Left kidney (tissue), 2 donors: Measurements from ENCODE around the gene SLC2A10. TPM values are rescaled to one million over a fixed set of nuclear protein-coding genes. Genes with fewer than 3 reads are reported as not detected.

Experiments used
- DNase-seq: peaks from one replicate; pipeline ENCODE4 v3.0.0-alpha.2; 2013
- polyA plus RNA-seq: library from polyadenylated mRNA; unstranded; fragments of 120-200 nt; gene quantifications from one replicate; pipeline ENCODE4 v1.2.1, GENCODE V29; 2013; ENCODE audit not compliant: insufficient read length

Gene SLC2A10
- polyA plus RNA-seq, 1 donor = 16.6 TPM

DNA sequence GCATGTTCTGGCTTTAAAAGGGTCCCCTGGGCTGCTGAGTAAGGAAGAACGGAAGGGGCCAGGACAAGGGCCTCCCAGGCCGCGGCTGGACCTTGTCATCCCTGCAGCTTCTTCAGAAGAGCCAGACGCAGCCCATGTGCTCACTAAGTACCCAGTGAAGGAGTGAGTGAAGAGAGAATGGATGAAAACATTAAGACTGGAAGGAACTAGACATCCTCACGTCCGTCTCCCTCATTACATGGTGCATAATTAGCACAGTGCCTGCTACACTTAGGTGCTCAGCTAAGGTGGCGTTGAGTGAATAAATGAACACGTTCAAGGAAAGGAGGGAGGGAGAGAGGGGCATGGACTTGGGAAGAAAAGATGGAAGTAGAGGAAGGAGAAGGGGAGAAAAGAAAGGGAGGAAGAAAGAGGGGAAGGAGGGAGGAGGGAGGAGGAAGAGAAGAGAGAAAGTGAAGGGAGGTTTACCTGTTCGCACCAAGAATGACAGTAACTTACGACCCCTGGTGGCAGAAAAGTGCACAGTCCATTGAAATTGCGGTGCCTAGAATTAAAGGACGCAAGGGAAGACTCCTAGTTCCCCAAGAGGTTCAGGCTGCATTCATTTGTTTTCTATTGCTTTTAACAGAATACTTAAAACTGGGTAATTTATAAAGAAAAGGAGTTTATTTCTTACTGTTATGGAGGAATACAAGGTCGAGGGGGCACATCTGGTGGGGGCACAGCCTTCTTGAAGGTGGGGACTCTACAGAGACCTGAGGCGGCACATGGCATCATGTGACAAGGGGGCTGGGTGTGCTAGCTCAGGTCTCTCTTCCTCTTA lies 28.2 kb upstream of the SLC2A10 start:
- DNase-seq = peak; percentile 77

DNA sequence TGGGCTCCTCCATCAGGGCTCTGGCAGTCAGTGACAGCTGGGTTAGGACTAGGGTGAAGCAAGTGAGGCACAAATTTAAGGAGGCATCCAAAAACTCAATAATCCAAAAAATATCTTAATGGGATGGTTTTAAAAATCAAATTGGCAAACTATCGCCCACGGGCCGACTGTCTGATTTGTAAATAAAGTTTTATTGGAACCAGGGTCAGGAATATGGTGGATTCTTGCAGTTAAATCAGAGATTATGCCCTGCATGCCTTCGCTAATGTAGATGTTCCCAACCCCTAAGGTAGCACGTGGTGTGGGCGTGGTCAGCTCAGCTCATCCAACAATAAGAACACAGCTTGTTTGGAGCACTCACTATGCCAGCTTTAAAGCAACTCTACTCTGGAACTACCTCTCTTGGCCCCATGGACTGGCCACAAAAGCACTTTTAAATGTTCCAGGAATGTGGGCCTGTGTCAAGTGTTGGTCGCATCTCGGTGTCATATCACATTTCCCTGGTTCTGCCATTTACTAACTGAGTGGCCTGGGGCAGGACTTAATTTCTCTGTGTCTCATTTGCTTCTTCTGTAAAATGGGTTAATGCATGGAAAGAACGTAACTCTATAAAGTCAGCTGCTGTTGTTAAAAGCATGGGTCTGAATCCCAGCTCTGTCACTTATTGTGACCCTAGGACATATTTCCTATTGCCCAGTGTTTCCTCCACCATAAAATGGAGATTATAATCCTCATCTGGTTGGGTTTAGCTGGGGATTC lies 27.2 kb upstream of the SLC2A10 start:
- no peak for DNase-seq

DNA sequence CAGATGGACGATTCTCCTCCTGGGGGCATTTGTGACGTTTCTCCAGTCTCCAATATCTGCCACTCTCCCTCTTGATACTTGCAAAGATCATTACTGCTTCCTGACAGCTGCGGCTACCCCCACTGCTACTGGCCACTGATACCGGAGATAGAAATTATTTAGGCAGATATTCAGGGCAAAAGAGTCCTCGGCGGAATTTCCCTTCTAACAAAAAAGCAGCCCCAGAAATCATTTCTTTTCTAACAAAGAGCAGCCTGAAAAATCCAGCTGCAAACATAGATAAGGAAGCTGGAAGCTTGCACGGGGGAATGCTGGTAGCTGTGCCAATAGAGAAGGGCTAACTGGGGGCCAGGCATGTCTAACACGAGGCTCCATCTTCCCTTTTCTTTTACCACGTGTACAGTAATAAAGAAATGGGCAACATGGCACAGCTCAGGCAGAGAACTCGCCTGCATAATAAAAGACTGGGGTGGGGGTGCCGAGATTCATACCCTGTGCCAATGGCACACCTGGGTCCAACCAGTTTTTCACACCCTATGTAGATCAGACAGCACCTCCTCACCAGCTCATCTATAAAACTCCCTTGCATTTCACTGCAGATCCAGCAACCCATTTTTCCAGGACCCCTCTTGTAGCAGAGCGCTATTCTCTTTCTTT lies 26.3 kb upstream of the SLC2A10 start:
- no peak for DNase-seq

DNA sequence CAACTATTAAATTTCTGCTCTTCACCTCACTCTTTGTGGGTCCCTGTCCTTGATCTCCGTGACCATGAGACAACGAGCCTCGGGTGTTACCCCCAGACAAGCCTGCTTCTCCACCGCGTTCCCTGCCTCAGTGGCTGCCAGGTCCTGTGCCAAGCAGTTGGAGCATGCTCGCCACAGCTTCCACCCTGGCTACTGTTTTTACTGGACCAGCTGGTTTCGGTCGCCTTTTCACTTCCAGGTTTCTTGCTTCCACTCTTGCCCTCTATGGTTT lies 25.8 kb upstream of the SLC2A10 start:
- DNase-seq = no peak

DNA sequence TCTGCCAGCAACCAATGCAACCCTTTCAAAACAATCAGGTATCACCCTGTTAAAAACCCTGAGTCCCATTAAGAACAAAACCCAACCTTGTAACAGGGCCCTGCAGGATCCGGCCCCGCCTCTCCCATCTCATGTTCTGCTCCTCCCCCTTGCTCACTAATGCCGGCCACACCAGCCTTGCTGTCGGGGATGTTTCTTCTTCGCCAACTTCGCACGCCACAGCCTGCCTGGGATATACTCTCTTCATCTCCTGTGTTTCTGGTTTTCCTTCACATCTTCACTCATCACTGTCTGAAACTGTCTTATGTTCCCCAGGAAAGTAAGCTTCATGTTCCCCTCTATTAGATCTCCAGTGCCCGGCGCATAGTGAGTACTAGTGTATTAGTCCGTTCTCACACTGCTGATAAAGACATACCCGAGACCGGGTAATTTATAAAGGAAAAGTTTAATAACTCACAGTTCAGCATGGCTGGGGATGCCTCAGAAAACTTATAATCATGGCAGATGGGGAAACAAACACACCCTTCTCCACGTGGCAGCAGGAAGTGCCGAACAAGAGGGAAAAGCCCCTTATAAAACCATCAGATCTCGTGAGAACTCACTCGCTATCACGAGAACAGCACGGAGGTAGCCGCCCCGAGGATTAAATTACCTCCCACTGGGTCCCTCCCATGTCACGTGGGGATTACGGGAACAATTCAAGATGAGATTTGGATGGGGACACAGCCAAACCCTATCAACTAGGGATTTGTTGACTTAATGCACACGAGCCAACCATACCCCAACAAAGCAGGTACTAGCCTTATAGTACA lies 25.3 kb upstream of the SLC2A10 start:
- peak; percentile 61 for DNase-seq

DNA sequence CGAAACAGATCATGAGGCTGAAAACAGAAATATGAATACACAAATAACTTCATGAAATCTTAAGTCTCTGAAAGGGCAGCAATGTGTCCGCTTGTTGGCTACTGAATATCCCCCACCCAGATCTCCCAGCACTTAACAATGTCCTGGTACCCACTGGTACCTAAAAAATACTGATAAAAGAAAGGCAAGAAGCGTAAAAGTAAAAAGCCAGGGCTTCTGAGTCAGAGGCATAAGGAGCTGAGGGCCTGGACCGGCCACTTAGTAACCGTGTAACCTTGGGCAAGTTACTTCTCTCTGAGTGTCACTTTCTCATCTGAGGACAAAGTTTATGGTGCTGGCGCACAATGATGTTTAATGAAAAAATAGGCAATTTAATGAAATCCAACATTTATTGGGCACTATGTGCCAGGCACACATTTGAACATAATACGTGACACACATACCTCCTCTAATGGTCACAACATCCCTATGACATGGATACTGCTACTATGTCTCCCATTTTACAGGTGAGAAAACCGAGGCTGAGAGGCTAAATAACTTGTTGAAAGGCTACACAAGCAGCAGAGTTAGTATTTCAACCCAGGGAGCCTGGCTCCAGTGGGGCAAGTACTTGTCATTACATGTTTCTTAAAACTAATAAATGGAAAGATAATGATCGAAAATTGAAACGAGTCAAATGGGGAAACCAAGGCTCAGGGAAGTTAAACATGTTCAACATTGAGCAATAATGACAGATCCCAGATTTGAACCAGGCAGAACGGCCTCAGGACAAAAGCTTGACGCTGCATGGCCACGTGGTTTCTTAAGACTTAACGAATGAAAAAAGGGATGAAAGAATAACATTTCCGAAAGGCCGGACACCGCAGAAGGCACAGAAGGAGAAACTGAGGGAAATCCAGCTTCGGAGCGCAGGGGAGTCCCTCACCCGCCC lies 21.0 kb upstream of the SLC2A10 start:
- no peak for DNase-seq

DNA sequence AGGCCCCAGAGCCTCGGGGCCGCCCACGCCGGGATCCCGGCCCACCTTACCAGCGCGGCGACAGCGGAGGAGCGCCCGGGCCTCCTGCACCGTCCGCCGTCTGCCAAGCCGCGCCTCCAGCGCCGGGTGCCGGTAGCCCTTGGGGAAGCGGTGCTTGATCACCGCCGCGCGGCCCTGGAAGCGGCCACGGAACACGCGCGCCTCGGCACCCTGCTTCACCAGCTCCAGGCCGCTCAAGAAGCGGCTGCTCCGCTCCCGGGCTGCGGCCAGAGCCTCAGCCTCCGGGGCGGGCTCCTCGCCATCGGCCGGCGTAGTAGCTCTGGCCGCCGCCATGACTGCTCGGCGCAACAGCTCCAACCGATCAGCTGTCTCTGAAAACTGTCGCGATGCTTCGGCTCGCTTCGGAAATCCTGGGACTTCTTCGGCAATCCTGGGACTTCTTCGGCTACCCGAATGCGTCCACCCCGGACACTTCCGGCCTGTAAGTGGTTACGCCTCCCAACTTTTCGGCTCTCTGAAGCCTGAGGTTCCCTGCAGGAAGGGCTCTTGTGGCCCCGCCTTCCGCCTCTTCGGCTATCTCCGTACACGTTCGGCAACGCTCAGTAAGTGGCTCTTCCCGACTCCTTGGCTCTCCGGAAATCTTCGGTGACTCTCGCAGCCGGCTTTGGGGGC lies 20.2 kb upstream of the SLC2A10 start, which contains the start of gene TP53RK:
TSS of gene TP53RK (minus strand) at position 363 of the 672 bp plus-strand sequence. CDS start at position 333, 30 bp downstream.
- DNase-seq = peak; percentile 99

DNA sequence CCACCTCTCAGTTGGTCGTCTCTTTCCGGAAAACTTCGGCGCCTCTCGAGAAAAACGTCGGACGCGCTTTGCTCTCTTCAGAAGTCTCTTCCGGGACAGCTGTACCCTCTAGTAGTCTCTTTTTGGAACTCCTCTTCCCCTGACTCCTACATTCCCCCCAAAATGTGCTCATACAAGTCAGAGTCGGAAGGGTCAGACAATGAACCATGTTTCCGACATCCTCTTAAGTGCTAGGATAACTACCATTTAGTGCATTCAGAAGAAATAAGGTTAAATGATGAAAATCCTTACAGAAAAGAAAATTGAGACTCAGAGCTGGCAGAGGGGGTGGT lies 19.7 kb upstream of the SLC2A10 start:
- DNase-seq = no peak

DNA sequence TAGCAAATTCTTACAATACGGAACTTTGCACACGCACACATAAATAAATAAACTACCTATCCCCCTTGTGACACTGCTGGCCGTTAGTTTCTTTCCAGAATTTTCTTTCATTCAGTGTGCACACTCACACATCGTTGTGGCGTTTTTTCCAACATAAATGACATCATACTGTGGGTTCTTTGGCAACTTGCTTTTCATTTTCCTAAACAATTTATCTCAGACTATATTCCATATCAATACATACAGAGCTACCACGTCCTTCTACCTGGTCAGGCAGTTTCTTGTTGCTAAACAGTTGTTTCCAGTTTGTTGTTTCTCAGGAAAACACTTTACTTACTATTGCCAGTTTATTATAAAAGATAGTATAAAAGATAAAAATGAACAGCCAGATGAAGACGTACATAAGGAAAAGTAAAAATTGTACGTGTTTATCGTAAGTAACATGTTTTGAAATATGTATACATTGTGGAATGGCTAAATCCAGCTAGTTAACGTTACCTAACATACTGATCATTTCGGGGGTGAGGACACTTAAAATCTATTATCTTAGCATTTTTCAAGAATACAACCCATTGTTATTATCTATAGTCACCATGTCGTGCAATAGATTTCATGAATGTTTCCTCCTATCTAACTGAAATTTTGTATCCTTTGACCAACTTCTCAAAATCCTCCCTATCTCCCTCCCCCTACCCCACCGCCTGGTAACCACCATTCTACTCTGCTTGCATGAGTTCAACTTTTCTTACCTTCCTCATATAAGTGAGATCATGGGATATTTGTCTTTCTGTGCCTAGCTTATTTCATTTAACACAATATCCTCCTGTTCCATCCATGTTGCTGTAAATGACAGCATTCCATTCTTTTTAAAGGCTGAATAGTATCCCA lies 19.0 kb upstream of the SLC2A10 start:
- DNase-seq = no peak

DNA sequence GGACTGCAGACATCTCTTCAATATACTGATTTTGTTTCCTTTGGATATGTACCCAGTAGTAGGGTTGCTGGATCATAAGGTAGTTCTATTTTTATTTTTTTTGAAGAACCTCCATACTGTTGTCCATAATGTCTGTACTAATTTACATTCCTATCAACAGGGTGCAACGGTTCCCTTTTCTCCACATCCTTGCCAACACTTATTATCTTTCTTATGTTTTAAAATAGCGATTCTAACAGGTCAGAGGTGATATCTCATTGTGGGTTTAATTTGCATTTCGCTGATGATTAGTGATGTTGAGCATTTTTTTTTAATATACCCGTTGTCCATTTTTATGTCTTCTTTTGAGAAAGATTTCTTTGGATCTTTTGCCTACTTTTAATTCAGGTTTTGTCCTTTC lies 18.3 kb upstream of the SLC2A10 start:
- DNase-seq = no peak

DNA sequence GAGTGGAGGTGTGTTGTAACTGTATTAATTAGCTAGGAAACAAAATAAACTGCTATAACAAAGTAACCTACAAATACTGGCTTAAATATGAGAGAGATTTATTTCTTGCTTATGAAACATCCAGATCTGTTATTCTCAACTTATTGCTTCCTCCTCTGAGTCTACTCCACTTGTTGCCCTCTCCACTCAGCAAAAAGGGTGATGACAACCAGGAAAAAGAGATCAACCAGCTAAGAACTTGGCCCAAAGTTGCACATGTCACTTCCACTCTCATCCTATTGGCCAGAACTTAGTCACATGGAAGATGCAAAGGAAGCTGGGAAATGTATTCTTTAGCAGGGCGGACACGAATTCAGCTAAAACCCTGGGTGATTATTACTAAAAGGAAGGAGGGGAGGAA lies 15.0 kb upstream of the SLC2A10 start:
- DNase-seq = no peak

DNA sequence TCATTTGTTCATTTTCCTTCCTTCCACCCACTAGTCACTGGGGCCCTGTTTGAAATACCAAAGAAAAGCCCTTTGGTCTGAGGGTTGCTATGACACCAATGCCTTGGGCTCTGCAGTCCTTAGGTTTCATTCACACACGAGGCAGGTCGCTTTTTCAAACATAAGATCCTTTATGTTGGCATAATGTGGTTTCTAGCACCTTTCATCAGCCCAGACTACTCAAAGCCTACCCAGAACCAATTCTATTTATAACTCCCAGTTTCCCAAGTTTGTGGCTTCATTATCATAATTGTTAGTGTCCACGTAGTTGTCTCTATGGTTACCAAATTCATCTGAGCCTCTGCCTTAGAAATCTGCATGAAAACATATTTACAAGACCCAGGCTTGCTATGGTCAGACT lies 13.6 kb upstream of the SLC2A10 start:
- DNase-seq = no peak

DNA sequence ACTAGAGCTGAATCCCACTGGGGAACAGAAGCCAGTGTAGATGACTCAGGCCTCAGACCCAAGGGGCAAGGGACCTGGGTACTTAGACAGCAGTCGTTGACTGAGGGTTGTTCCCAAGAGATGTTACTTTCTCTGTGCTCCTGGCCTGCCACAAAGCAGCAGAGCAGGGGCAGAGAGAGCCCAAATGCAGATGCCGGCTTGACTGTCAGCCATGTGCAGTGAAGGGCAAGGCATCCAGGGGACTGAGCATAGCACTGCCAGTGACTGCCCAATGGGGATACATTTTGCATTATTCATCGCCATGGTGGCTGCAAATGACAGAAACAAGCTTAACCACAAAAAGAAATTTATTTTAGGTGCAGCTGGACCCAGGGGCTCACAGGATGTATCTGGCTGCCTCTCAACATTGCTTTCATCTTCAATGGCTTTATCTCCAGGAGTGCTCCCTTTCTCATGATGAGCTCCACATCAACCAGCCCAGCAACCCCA lies 12.6 kb upstream of the SLC2A10 start:
- no peak for DNase-seq

DNA sequence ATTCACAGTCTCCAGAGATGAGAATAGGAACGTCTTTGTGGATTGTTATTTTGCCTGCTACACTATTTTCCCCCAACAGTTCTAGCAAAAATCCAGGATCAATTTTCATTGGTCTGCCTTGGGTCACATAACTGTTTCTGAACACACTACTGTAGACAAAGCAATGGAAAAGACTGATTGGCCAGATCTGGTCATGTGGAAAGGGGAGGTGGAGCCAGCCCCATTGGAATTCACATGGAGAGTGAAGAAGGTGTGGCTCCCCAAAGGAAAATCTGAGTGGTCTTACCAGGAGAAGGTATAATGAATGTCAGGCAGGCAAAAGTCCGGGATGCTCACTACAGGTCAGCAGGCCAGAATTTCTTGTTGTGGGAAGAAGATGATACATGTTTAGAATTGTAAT lies 10.7 kb upstream of the SLC2A10 start:
- no peak for DNase-seq

DNA sequence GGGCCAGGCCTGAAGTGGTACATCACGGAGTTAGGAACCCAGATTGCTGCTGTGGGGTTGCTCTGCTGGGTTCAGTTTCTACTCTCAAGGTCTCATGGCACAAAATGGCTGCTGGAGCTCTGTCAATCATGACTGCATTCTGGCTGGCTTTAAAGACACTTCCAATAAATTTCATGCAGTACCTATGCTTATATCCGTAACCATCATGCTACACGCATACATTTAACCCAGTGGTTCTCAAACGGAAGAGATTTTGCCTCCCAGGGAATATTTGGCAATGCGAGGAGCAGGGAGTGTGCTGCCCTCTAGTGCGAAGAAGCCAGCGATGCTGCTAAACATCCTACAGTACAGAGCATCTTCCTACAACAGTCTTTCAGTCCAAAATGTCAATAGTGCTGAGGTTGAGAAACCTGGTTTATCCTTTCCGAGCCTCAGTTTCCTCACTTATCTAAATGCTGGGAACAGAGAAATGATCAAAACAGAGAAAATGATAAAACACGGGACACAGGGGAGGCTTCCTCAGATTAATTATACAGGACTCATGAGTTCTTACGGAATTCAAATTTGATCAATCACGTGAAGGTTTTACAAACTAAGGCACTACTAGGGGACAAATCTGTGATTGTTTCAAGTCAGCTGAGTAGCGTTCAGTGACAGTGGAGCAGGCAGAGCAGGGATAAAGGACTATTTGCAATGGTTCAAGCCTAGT lies 9.6 kb upstream of the SLC2A10 start:
- no peak for DNase-seq

DNA sequence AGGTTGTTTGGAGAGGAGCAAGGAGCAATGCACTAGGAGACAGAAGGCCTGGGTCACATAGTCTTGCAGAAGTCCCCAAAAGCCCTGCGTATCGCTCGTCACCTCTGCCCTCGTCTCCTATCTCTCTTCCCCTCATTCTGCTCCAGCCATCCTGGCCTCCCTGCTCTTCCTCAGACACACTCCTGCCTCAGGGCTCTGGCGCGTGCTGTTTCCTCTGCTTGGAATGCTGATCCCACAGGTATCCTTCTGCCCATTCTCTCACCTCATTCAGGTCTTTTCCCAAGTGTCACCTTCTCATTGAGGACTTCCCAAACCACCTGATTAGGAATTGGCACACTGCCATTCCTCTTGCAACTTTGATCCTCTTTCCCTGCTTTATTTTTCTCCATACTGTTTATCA lies 9.0 kb upstream of the SLC2A10 start:
- DNase-seq = no peak

DNA sequence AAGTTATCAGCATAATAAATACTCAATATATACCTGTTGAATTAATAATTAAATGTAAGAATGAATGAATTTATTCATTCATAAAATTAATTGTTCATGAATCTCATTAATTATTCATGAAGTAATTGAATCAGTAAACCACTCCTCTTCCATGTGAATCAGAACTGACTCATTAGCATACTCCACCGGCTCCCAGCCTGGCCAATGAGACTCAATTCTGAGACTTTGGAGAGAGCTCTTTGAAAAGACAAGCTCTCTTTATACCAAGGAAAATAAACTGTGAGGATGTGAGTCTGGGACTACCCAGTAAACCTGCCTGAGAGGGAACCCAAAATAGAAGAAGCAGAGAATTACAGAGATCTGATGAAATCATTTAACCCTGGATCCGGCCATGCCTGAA lies 8.4 kb upstream of the SLC2A10 start:
- DNase-seq = no peak

DNA sequence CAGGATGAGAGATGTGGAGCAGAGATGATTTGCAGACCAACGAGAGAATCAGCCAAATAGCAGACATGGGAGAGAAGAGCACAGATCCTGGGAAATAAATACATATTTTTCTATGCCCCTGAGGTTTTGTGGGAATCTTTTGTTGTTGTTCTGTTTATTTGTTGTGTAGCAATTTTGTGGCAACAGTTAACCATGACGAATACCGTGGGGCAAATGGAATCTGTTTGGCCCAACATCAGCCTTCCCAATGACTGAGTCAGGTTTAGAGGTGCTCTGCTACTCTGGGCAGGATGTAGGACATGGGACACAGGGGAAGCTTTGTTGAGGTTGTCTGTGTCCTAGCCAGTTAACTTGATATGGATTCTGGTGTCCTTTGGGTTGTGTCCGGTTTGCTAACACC lies 7.9 kb upstream of the SLC2A10 start:
- no peak for DNase-seq

DNA sequence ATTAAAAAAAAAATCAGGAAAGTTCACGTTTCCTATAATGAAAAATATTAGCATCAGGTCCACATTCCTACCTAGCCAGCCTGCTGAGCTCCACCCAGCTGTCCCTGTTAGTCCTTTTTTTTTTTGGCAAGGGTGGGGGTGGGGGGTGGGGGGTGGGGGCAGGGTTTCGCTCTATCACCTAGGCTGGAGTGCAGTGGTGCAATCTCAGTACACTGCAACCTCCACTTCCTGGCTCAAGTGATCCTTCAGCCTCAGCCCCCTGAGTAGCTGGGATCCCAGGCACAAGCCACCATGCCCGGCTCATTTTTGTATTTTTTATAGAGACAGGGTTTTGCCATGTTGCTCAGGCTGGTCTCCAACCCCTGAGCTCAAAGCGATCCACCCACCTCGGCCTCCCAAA lies 7.5 kb upstream of the SLC2A10 start:
- DNase-seq = no peak
